A549 (cell line): Measurements from ENCODE around the gene SLC66A3. TPM values are rescaled to one million over a fixed set of nuclear protein-coding genes. Genes with fewer than 3 reads are reported as not detected.

Source experiments
- ATAC-seq, 2 experiments: fragments of 200-7000 bp in 1 of 2; fragments of >200 bp in 1 of 2; cut with Nextera tagmentation in 1 of 2; cut with Tn5 transposase in 1 of 2; 3 replicates each; pipeline versions ENCODE4 v1.8.0 to v1.9.1; 2018 to 2020; ENCODE audit warnings: mild to moderate bottlenecking in 1 of 2, moderate library complexity in 1 of 2
- CTCF ChIA-PET: fragments of 300-600 bp; sonication (Branson Sonifier 250); formaldehyde crosslinking; extraction: SDS; loops from one replicate; lab custom pipeline; 2021; ENCODE audit warnings: antibody characterized with exemption, inconsistent platforms; lab: Yijun Ruan, JAX
- POLR2A ChIA-PET: fragments of 350-600 bp; formaldehyde crosslinking; extraction: SDS; loops from one replicate; lab custom pipeline; 2021; ENCODE audit warnings: antibody characterized with exemption, inconsistent platforms; lab: Yijun Ruan, JAX
- DNase-seq, 2 experiments: peaks; one replicate each; pipeline versions ENCODE4 v3.0.0 to v3.0.0-alpha.2; 2011 to 2016; ENCODE audit warnings: low read depth in 1 of 2, low spot score in 1 of 2
- FAIRE-seq: peaks from 2 replicates; lab custom pipeline; 2011; peaks lifted over from hg19 to GRCh38; lab: Jason Lieb, UNC
- H3K27ac ChIP-seq, 2 experiments: fragments of >200 bp; sonication (Bioruptor Twin); formaldehyde crosslinking; 3 replicates each; pipeline ENCODE4 v1.5.1; 2016 to 2017
- H3K4me1 ChIP-seq: fragments of >200 bp; sonication (Bioruptor Twin); formaldehyde crosslinking; 3 replicates; pipeline ENCODE4 v1.6.1; 2016
- H3K4me2 ChIP-seq: fragments of >200 bp; sonication (Bioruptor Twin); formaldehyde crosslinking; 3 replicates; pipeline ENCODE4 v1.6.1; 2016
- H3K4me3 ChIP-seq: fragments of >200 bp; sonication (Bioruptor Twin); formaldehyde crosslinking; 3 replicates; pipeline ENCODE4 v1.5.1; 2016
- H3K9me3 ChIP-seq: fragments of >200 bp; sonication (Bioruptor Twin); formaldehyde crosslinking; 3 replicates; pipeline ENCODE4 v1.6.1; 2016
- CBX8 ChIP-seq: fragments of 200-600 bp; sonication (generic); IDR thresholded peaks from 2 replicates; pipeline ENCODE4 v1.6.1; 2016
- CEBPB ChIP-seq, 2 experiments: fragments of >200 bp in 1 of 2; sonication (Bioruptor Twin) in 1 of 2; formaldehyde crosslinking in 1 of 2; IDR thresholded peaks; 2 replicates each; pipeline ENCODE4 v1.6.1; 2012 to 2016
- EHMT2 ChIP-seq: fragments of 200-600 bp; sonication (generic); IDR thresholded peaks from 2 replicates; pipeline ENCODE4 v1.6.1; 2016; ENCODE audit warnings: antibody characterized with exemption, low read depth, mild to moderate bottlenecking, moderate library complexity
- EP300 ChIP-seq, 2 experiments: fragments of >200 bp; sonication (Bioruptor Twin); formaldehyde crosslinking; IDR thresholded peaks; 2 replicates in 1 of 2; 3 replicates in 1 of 2; pipeline ENCODE4 v1.6.1; 2016 to 2017
- FOSB ChIP-seq: fragments of 250-450 bp; sonication (Bioruptor Pico); IDR thresholded peaks from 2 replicates; pipeline ENCODE4 v1.5.0; 2020; ENCODE audit warnings: mild to moderate bottlenecking, moderate library complexity
- GATA3 ChIP-seq: IDR thresholded peaks from 2 replicates; pipeline ENCODE4 v1.6.1; 2012; ENCODE audit warnings: borderline replicate concordance
- HDAC2 ChIP-seq: fragments of 200-600 bp; sonication (generic); IDR thresholded peaks from 2 replicates; pipeline ENCODE4 v1.6.1; 2016
- HOXA7 ChIP-seq: fragments of 250-450 bp; sonication (Bioruptor Pico); IDR thresholded peaks from 2 replicates; pipeline ENCODE4 v1.5.0; 2020; ENCODE audit warnings: mild to moderate bottlenecking, moderate library complexity
- HOXB5 ChIP-seq: fragments of 250-450 bp; sonication (Bioruptor Pico); IDR thresholded peaks from 2 replicates; pipeline ENCODE4 v1.5.0; 2020; ENCODE audit warnings: mild to moderate bottlenecking, moderate library complexity
- JUN ChIP-seq, 2 experiments: fragments of >200 bp; sonication (Bioruptor Twin); formaldehyde crosslinking; IDR thresholded peaks; 2 replicates in 1 of 2; 3 replicates in 1 of 2; pipeline ENCODE4 v1.6.1; 2016 to 2017
- KDM5A ChIP-seq: fragments of 200-600 bp; sonication (generic); IDR thresholded peaks from 2 replicates; pipeline ENCODE4 v1.6.1; 2016; ENCODE audit warnings: antibody characterized with exemption, mild to moderate bottlenecking
- NFE2L2 ChIP-seq: fragments of 150-350 bp; conservative IDR thresholded peaks from 2 replicates; pipeline ENCODE4 v1.6.1; 2014; ENCODE audit warnings: low read length
- NR3C1 ChIP-seq: fragments of >200 bp; sonication (Bioruptor Twin); formaldehyde crosslinking; IDR thresholded peaks from 3 replicates; pipeline ENCODE4 v1.6.1; 2017
- RCOR1 ChIP-seq: fragments of 150-350 bp; IDR thresholded peaks from 2 replicates; pipeline ENCODE4 v1.6.1; 2014; ENCODE audit warnings: antibody characterized with exemption, low read length, low read depth
- SREBF2 ChIP-seq: fragments of 450-650 bp; IDR thresholded peaks from 2 replicates; pipeline ENCODE4 v1.6.1; 2014; ENCODE audit warnings: mild to moderate bottlenecking, moderate library complexity
- TFCP2L1 ChIP-seq: fragments of 250-450 bp; sonication (Bioruptor Pico); IDR thresholded peaks from 2 replicates; pipeline ENCODE4 v1.5.0; 2021; ENCODE audit warnings: mild to moderate bottlenecking
- ZFP36 ChIP-seq: fragments of 450-650 bp; IDR thresholded peaks from 2 replicates; pipeline ENCODE4 v1.6.1; 2014; ENCODE audit warnings: borderline replicate concordance; ENCODE audit not compliant: partially characterized antibody
- ZNF302 ChIP-seq: fragments of 250-450 bp; sonication (Bioruptor Pico); IDR thresholded peaks from 2 replicates; pipeline ENCODE4 v1.9.0; 2021; ENCODE audit warnings: inconsistent platforms, mild to moderate bottlenecking, moderate library complexity
- ZSCAN20 ChIP-seq: fragments of 250-450 bp; sonication (Bioruptor Pico); IDR thresholded peaks from 2 replicates; pipeline ENCODE4 v1.8.0; 2022; ENCODE audit warnings: mild to moderate bottlenecking, moderate library complexity
- WGBS: methylation state at CpG from one replicate; pipeline ENCODE4 v1.1.6; 2017; ENCODE audit errors: missing lambda C conversion rate; 5-methylcytosine and 5-hydroxymethylcytosine counted together
- polyA plus RNA-seq, 4 experiments: library from polyadenylated mRNA; depleted of rRNA in 3 of 4; stranded (reverse); fragments of >200 nt; fragmentation: RNase III in 1 of 4; extraction: RNeasy Plus Mini Kit Qiagen cat#74134 plus additional on column Dnase treatment in 1 of 4; gene quantifications; 2 replicates in 3 of 4; 3 replicates in 1 of 4; pipeline ENCODE4 v1.2.3, GENCODE V29; 2011 to 2017
- TF ChIP-seq, protein P1 (sequence below): fragments of >200 bp; sonication (Bioruptor Twin); formaldehyde crosslinking; IDR thresholded peaks from 3 replicates; pipeline ENCODE4 v1.5.1; 2016
- TF ChIP-seq, protein P2 (sequence below): fragments of >200 bp; sonication (Bioruptor Twin); formaldehyde crosslinking; IDR thresholded peaks from 2 replicates; pipeline ENCODE4 v1.6.1; 2016
- TF ChIP-seq, protein P3 (sequence below): IDR thresholded peaks from 2 replicates; pipeline ENCODE4 v1.6.1; 2012
- TF ChIP-seq, protein P4 (sequence below): fragments of 200-600 bp; sonication (generic); IDR thresholded peaks from 2 replicates; pipeline ENCODE4 v1.6.1; 2016; ENCODE audit warnings: antibody characterized with exemption, mild to moderate bottlenecking, moderate library complexity
- TF ChIP-seq, protein P5 (sequence below): fragments of 250-450 bp; sonication (Bioruptor Pico); IDR thresholded peaks from 2 replicates; pipeline ENCODE4 v1.5.0; 2021; ENCODE audit warnings: mild to moderate bottlenecking, moderate library complexity, borderline replicate concordance

SLC66A3 gene
- polyA plus RNA-seq, 2 of the 4 experiments (the other 2 are of a cell fraction) = 24.9 to 69.8 TPM

DNA sequence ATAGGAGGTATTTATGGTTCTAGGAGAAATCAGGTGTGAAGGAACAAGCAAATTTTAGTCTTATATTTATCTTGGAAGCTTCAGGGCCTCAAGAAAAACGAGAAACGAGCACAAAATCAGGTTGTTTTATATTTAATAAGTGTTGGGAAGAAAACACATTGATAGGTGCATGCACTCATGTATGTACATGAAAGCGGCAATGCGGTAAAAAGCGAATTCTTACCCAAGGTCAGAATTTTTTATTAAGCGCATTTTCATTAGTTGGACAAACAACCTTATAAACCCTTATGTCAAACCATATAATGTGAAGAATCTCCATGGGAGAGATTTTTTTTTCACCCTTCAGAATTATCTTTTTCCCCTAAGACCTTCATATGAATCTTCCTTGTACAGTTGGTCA, 25.4 kb downstream of the SLC66A3 start:
- TF ChIP-seq ZSCAN20 (no peak), TFCP2L1 (no peak), NR3C1 (no peak), NFE2L2 (no peak), EHMT2 (no peak), CBX8 (no peak), HDAC2 (no peak), GATA3 (no peak), KDM5A (no peak), EP300 (IDR thresholded peaks at IDR 0.05) (no peak), ZNF302 (no peak), RCOR1 (no peak), SREBF2 (no peak)
- TF ChIP-seq, protein P1, sequence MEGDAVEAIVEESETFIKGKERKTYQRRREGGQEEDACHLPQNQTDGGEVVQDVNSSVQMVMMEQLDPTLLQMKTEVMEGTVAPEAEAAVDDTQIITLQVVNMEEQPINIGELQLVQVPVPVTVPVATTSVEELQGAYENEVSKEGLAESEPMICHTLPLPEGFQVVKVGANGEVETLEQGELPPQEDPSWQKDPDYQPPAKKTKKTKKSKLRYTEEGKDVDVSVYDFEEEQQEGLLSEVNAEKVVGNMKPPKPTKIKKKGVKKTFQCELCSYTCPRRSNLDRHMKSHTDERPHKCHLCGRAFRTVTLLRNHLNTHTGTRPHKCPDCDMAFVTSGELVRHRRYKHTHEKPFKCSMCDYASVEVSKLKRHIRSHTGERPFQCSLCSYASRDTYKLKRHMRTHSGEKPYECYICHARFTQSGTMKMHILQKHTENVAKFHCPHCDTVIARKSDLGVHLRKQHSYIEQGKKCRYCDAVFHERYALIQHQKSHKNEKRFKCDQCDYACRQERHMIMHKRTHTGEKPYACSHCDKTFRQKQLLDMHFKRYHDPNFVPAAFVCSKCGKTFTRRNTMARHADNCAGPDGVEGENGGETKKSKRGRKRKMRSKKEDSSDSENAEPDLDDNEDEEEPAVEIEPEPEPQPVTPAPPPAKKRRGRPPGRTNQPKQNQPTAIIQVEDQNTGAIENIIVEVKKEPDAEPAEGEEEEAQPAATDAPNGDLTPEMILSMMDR = no peak
- TF ChIP-seq, protein P2, sequence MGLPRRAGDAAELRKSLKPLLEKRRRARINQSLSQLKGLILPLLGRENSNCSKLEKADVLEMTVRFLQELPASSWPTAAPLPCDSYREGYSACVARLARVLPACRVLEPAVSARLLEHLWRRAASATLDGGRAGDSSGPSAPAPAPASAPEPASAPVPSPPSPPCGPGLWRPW = no peak
- TF ChIP-seq, protein P3, sequence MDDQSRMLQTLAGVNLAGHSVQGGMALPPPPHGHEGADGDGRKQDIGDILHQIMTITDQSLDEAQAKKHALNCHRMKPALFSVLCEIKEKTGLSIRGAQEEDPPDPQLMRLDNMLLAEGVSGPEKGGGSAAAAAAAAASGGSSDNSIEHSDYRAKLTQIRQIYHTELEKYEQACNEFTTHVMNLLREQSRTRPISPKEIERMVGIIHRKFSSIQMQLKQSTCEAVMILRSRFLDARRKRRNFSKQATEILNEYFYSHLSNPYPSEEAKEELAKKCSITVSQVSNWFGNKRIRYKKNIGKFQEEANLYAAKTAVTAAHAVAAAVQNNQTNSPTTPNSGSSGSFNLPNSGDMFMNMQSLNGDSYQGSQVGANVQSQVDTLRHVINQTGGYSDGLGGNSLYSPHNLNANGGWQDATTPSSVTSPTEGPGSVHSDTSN = no peak
- TF ChIP-seq, protein P4, sequence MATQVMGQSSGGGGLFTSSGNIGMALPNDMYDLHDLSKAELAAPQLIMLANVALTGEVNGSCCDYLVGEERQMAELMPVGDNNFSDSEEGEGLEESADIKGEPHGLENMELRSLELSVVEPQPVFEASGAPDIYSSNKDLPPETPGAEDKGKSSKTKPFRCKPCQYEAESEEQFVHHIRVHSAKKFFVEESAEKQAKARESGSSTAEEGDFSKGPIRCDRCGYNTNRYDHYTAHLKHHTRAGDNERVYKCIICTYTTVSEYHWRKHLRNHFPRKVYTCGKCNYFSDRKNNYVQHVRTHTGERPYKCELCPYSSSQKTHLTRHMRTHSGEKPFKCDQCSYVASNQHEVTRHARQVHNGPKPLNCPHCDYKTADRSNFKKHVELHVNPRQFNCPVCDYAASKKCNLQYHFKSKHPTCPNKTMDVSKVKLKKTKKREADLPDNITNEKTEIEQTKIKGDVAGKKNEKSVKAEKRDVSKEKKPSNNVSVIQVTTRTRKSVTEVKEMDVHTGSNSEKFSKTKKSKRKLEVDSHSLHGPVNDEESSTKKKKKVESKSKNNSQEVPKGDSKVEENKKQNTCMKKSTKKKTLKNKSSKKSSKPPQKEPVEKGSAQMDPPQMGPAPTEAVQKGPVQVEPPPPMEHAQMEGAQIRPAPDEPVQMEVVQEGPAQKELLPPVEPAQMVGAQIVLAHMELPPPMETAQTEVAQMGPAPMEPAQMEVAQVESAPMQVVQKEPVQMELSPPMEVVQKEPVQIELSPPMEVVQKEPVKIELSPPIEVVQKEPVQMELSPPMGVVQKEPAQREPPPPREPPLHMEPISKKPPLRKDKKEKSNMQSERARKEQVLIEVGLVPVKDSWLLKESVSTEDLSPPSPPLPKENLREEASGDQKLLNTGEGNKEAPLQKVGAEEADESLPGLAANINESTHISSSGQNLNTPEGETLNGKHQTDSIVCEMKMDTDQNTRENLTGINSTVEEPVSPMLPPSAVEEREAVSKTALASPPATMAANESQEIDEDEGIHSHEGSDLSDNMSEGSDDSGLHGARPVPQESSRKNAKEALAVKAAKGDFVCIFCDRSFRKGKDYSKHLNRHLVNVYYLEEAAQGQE = no peak
- no peaks in the 10 kb centered on the region for H3K4me1 ChIP-seq
- WGBS = 86% methylated on average over 6 of the region's 6 CpGs
- DNase-seq (no peak), FAIRE-seq (no peak), ATAC-seq (no peak)
- no peaks in the 10 kb centered on the region for H3K9me3 ChIP-seq
- H3K27ac ChIP-seq = no peak overlapping the region
- H3K4me3 ChIP-seq = no peak overlapping the region
- POLR2A ChIA-PET = no interaction called here
- no peak overlapping the region for H3K4me2 ChIP-seq
- CTCF ChIA-PET = interaction anchor here (1.3 to 1.5 kb wide), 2 partner anchors 50 to 266 kb away, joined by 5 read pairs; no protein-coding TSS in a partner anchor

DNA sequence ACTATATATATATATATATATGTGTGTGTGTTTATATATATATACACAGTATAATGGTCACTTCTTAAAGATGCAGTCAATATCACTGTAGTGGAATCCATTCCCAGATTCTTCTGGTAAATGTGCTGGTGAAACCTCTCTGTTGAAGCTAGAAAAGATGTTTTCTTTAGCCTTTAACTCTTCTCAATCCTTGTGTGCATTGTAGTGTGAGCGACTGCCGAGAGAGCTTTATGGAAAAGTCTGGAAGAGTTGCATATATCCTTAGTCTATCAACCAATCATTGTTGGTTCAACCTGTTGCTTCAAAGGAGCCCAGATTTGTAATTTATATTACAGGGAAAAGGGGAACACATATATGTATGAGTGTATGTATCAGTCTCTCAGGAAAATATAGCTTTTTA, 27.7 kb downstream of the SLC66A3 start:
- WGBS = 93% methylated on average over 2 of the region's 2 CpGs
- TF ChIP-seq CBX8 (no peak), JUN (IDR thresholded peaks at IDR 0.05) (no peak), HOXB5 (CRISPR knock-in tag) (no peak), ZFP36 (no peak), FOSB (CRISPR knock-in tag) (no peak), CEBPB (IDR thresholded peaks at IDR 0.05) (no peak), HOXA7 (CRISPR knock-in tag) (no peak)
- TF ChIP-seq, protein P1 = no peak
- TF ChIP-seq, protein P5, sequence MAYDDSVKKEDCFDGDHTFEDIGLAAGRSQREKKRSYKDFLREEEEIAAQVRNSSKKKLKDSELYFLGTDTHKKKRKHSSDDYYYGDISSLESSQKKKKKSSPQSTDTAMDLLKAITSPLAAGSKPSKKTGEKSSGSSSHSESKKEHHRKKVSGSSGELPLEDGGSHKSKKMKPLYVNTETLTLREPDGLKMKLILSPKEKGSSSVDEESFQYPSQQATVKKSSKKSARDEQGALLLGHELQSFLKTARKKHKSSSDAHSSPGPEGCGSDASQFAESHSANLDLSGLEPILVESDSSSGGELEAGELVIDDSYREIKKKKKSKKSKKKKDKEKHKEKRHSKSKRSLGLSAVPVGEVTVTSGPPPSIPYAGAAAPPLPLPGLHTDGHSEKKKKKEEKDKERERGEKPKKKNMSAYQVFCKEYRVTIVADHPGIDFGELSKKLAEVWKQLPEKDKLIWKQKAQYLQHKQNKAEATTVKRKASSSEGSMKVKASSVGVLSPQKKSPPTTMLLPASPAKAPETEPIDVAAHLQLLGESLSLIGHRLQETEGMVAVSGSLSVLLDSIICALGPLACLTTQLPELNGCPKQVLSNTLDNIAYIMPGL (CRISPR knock-in tag) = no peak
- ChIA-PET POLR2A (no interaction called here), CTCF (interaction anchor here (0.9 to 1.3 kb wide), 5 partner anchors 50 to 812 kb away, joined by 3 to 6 read pairs (median 3); a partner anchor contains a TSS)
- FAIRE-seq (no peak), ATAC-seq (no peak), DNase-seq (no peak)
- Histone ChIP-seq H3K4me3 (no peak overlapping the region), H3K9me3 (no peaks in the 10 kb centered on the region), H3K4me1 (peaks cover 6% of the 10 kb centered on the region; the same call in 1 of the 3 replicates), H3K4me2 (no peak overlapping the region), H3K27ac (no peak overlapping the region)
